Measurements from ENCODE around the gene CNNM1. TPM values are rescaled to one million over a fixed set of nuclear protein-coding genes. Genes with fewer than 3 reads are reported as not detected.

Gene CNNM1
- total RNA-seq, 4 donors from 2014 or later = 0.16 to 0.68 (median 0.20) TPM

GRCh38 chr10:99394256-99394655, 65.1 kb downstream of the CNNM1 start:
- TF ChIP-seq, protein P1, sequence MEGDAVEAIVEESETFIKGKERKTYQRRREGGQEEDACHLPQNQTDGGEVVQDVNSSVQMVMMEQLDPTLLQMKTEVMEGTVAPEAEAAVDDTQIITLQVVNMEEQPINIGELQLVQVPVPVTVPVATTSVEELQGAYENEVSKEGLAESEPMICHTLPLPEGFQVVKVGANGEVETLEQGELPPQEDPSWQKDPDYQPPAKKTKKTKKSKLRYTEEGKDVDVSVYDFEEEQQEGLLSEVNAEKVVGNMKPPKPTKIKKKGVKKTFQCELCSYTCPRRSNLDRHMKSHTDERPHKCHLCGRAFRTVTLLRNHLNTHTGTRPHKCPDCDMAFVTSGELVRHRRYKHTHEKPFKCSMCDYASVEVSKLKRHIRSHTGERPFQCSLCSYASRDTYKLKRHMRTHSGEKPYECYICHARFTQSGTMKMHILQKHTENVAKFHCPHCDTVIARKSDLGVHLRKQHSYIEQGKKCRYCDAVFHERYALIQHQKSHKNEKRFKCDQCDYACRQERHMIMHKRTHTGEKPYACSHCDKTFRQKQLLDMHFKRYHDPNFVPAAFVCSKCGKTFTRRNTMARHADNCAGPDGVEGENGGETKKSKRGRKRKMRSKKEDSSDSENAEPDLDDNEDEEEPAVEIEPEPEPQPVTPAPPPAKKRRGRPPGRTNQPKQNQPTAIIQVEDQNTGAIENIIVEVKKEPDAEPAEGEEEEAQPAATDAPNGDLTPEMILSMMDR (IDR thresholded peaks at IDR 0.05; ENCODE audit: low read depth) = no peak

DNA sequence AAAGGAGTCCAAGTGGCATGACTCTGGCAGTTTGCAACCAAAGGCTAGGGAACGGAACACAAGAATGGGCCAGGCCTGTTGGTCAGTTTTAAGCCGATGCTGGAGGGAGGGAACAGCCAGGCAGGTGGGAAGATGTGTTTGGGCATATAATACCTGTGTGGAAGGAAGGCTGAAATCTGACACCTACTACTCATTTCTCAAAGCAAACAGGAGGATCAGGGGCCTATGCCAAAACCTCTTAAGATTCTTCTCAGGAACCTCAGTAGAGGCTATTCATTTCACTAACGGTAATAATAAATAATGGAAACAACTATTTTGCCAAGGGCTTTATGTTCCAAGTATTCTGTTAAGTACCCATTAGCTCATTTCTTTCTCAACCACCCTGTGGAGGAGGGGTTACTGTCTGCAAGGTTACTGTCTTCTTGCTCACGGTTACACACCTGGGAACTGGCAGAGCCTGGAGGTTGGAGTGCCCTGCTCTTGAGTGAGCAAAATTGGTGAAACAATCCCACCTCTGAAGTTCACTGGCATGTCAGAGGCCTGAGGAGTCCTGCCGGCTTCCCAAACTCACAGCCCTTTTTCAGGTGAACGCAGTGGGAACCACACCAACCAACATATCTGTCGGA, 65.7 kb downstream of the CNNM1 start:
- TF ChIP-seq, protein P1 (IDR thresholded peaks at IDR 0.05; ENCODE audit: low read depth) = no peak

GRCh38 chr10:99395750-99396445, 66.7 kb downstream of the CNNM1 start:
- TF ChIP-seq, protein P1 (IDR thresholded peaks at IDR 0.05; ENCODE audit: low read depth) = no peak

DNA sequence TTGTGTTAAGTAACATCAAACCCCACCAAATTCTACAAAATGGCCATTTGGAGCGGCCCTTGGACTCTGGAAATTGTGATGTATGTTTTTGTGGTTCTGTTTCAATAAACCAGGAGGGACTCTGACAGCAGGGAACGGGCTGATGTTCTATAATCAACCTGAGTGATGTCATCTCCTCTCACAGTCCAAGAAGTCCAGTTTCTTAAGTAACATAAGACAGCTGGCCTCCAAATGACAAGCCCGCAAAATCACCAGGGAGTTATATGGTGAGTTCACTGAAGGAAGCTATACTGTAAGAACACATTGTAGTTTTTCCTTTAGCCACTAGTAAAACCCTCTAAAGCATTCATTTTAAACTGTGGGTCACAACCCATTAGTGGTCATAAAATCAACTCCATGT, 67.3 kb downstream of the CNNM1 start:
- TF ChIP-seq, protein P1 (IDR thresholded peaks at IDR 0.05; ENCODE audit: low read depth) = no peak

- TF ChIP-seq, protein P1 (IDR thresholded peaks at IDR 0.05; ENCODE audit: low read depth) = no peak
Observed at GRCh38 chr10:99399664-99400063, 70.5 kb downstream of the CNNM1 start.

DNA sequence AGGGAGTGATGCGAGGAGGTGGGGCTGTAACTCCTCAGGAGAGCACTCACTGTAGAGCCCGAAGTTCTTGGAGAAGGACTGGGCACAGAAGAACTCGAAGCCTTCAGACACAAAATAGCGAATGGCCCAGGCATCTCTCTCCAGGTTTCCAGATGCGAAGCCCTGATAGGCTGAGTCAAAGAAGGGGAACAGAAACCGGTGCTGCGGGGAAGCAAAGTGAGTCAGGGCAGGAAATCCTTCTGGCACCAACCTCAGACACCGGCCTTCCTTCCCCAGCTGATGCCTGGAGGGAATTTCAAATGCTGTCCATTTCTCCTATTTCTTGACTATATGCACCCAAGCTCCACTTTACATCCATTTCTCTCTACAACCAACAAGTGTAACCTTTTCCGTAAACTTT, 74.5 kb downstream of the CNNM1 start:
- TF ChIP-seq, protein P1 (IDR thresholded peaks at IDR 0.05; ENCODE audit: low read depth) = no peak

DNA sequence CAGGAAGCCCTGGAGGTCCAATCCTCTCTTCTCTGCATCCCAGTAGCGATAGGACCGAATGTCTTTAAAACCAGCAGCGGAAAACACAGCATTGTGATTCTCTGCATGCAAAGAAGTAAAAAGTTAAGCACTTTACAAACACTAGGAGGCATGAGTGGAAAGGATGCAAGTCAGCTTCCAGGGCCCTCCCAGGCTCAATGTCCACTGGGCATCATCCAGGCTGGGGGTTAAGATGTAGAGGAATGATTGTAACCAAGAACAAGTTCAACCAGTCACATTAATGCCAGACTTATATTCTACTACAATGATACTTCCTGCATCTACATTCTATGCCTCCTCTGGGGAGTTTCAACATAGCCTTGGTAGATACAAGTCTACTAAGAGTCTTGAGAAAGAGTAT, 77.0 kb downstream of the CNNM1 start:
- TF ChIP-seq, protein P1 (IDR thresholded peaks at IDR 0.05; ENCODE audit: low read depth) = no peak
